ENCODE data around the gene SSBP3. TPM values are rescaled to one million over a fixed set of nuclear protein-coding genes. Genes with fewer than 3 reads are reported as not detected.

The SSBP3 gene
- total RNA-seq, 2 donors from 2014 or later: 63.8 to 76.5 TPM

DNA sequence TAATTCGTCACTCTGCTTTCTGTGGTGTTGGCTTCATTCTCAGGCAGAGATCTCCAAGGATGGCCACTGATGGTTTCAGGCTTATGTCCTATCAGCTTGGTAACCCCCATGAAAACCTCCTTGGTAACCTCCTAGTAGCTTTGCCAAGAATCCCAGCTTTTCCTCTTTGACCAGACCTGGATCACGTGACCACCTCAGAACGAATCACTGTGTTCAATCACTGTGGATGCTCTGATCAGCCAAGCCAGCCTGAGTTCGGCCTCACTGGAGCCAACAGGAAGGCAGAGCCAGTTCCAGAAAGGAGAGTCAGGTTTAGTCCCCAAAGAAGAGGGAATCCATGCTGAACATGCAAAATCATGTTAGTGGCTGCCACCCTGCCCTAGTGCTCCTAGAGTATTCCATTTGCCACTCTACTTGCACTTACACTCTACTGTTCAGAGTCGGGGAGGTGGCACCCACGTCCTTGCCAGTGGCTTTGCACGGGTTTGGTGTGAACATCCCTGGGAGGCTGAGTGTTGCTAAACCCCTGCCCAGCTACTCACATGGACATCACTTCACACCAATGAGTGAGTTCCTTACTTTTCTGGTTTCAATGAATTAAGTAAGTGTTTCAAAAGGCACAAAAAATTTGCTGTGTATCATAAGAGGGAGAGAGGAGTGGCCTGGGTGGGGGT lies 33.5 kb upstream of the SSBP3 start:
- H3K36me3 ChIP-seq: no peaks in the 10 kb centered on the region
- intact Hi-C loops (cut with DNase I): no loop called here
- H3K27me3 ChIP-seq: no peaks in the 10 kb centered on the region
- no peak overlapping the region for H3K9ac ChIP-seq (ENCODE audit: low read depth in 2 of 2, low read length in 2 of 2)
- no peak for DNase-seq
- H3K27ac ChIP-seq: no peak overlapping the region
- TF ChIP-seq, protein P1, sequence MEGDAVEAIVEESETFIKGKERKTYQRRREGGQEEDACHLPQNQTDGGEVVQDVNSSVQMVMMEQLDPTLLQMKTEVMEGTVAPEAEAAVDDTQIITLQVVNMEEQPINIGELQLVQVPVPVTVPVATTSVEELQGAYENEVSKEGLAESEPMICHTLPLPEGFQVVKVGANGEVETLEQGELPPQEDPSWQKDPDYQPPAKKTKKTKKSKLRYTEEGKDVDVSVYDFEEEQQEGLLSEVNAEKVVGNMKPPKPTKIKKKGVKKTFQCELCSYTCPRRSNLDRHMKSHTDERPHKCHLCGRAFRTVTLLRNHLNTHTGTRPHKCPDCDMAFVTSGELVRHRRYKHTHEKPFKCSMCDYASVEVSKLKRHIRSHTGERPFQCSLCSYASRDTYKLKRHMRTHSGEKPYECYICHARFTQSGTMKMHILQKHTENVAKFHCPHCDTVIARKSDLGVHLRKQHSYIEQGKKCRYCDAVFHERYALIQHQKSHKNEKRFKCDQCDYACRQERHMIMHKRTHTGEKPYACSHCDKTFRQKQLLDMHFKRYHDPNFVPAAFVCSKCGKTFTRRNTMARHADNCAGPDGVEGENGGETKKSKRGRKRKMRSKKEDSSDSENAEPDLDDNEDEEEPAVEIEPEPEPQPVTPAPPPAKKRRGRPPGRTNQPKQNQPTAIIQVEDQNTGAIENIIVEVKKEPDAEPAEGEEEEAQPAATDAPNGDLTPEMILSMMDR (IDR thresholded peaks at IDR 0.05): no peak
- H3K4me1 ChIP-seq: no peaks in the 10 kb centered on the region
- H3K9me3 ChIP-seq: no peaks in the 10 kb centered on the region
- no peak overlapping the region for H3K4me3 ChIP-seq

DNA sequence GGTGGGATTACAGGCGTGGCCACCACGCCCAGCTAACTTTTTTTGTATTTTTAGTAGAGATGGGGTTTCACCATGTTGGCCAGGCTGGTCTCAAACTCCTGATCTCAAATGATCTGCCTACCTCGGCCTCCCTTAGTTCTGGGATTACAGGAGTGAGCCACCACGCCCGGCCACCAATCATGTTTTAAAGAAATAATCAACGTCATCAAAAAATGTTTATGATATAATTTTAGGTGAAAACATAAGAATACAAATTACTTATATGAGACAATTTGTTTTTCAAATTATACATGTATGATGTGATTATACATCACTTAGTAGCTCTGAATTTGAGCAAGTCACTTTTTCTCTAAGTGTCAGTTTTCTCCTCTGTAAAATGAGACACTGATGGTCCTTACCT lies 31.6 kb upstream of the SSBP3 start:
- Histone ChIP-seq H3K4me1 (no peaks in the 10 kb centered on the region), H3K9me3 (no peaks in the 10 kb centered on the region), H3K9ac (ENCODE audit: low read depth in 2 of 2, low read length in 2 of 2) (no peak overlapping the region), H3K27ac (no peak overlapping the region), H3K36me3 (no peaks in the 10 kb centered on the region), H3K4me3 (no peak overlapping the region), H3K27me3 (no peaks in the 10 kb centered on the region)
- no peak for DNase-seq
- intact Hi-C loops (cut with DNase I): no loop called here
- TF ChIP-seq, protein P1 (IDR thresholded peaks at IDR 0.05): no peak

DNA sequence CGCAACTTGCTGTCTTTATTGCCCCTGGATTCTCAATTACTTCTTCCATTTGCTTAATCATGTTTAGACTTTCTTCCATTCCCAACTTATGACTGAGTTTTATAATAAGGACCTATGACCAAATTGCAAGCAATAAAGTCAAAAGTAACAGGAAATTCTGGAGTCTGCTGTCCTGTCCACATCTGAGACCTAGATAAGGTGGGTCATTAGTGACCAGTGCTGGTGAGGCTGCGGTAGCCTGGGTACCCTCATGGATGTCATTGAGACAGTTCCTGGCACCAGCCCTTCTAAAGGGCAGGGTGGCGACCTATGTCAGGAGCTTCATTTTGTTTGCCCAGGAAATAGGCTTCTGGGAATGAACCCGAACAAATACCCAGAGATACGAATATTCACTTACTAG lies 30.6 kb upstream of the SSBP3 start:
- Histone ChIP-seq H3K9ac (ENCODE audit: low read depth in 2 of 2, low read length in 2 of 2) (no peak overlapping the region), H3K9me3 (no peaks in the 10 kb centered on the region), H3K4me1 (no peaks in the 10 kb centered on the region), H3K4me3 (no peak overlapping the region), H3K27ac (no peak overlapping the region), H3K27me3 (no peaks in the 10 kb centered on the region), H3K36me3 (no peaks in the 10 kb centered on the region)
- intact Hi-C loops (cut with DNase I): no loop called here
- no peak for DNase-seq
- TF ChIP-seq, protein P1 (IDR thresholded peaks at IDR 0.05): no peak

DNA sequence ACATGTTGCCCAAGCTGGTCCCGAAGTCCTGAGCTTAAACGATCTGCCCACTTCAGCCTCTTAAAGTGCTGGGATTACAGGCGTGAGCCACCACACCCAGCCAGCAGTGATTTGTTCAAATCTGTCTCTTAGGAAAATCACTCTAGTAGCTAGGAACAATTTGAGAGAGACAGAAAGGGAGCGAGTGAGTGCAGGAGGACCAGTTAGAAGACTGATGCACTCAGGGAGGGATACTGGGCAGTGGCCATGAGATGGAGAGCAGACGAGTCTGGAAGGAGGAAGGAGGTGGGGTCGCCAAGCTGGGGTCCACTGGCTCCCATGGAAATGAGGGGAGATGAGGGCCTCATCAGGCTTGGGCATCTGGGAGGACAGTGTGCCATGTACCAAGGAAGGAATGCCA lies 23.6 kb upstream of the SSBP3 start:
- no peak for DNase-seq
- TF ChIP-seq, protein P1 (IDR thresholded peaks at IDR 0.05): no peak

DNA sequence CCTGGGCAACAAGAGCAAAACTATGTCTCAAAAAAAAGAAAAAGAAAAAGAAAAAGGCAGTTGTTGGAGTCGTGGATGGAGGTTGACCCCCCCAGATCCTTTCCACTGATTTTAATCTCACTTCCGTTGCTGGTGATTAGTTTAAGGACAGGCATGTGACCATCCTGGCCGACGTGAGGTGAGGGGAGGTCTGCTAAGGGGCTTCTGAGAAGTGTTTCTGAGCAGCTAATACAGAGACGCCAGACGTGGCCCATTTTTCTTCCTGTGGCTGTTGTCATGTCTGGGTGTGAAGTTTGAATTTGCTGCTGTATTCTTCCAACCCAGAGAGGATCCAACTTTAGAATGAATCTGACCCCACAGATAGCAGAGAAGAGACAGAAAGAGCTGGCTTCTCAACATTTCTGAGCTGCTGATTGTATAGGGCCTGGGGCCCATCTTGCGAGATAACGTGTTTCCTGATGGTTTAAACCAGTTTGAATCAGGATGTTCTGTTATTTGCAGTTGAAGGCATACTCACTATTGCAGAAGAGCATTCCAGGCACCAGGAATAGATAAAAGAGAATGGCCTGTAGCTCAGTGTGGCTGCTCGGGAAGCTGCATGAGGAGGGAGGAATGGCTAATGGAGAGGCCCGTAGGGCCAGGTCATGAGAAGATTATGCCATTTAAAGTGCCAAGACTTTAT lies 22.8 kb upstream of the SSBP3 start:
- Histone ChIP-seq H3K27me3 (no peaks in the 10 kb centered on the region), H3K9ac (ENCODE audit: low read depth in 2 of 2, low read length in 2 of 2) (no peak overlapping the region), H3K27ac (no peak overlapping the region), H3K36me3 (no peaks in the 10 kb centered on the region), H3K4me3 (no peak overlapping the region), H3K9me3 (no peaks in the 10 kb centered on the region), H3K4me1 (no peaks in the 10 kb centered on the region)
- intact Hi-C loops (cut with DNase I): no loop called here
- TF ChIP-seq, protein P1 (IDR thresholded peaks at IDR 0.05): no peak
- DNase-seq: no peak

More for the DNA sequence above, 23.6 kb upstream of the SSBP3 start:
- Histone ChIP-seq H3K4me1 (no peaks in the 10 kb centered on the region), H3K36me3 (no peaks in the 10 kb centered on the region), H3K9ac (ENCODE audit: low read depth in 2 of 2, low read length in 2 of 2) (no peak overlapping the region), H3K27ac (no peak overlapping the region), H3K9me3 (no peaks in the 10 kb centered on the region), H3K27me3 (no peaks in the 10 kb centered on the region), H3K4me3 (no peak overlapping the region)
- intact Hi-C loops (cut with DNase I): no loop called here
